HG02884 (cell line): ENCODE measurements around the gene IDI1.
"Not testable (repeated sequence)": the region's sequence is repeated elsewhere in the genome, so short reads cannot be mapped to it uniquely, and the experiment has no call there.

Source experiments
- ATAC-seq: cut with Tn5 transposase; IDR thresholded peaks from one replicate; pipeline ENCODE4 v1.9.1; 2021; ENCODE audit warnings: mild to moderate bottlenecking, moderate library complexity; ENCODE audit not compliant: unreplicated experiment

IDI1 gene

GRCh38 chr10:1064964-1065247 lies 16.0 kb upstream of the IDI1 start:
- ATAC-seq: no peak

GRCh38 chr10:1063232-1063865 lies 14.4 kb upstream of the IDI1 start:
- no peak for ATAC-seq

- no peak for ATAC-seq
These were observed 13.2 kb upstream of the IDI1 start for GRCh38 chr10:1061930-1062774.

GRCh38 chr10:1059902-1060301 lies 11.0 kb upstream of the IDI1 start:
- ATAC-seq: no peak

- ATAC-seq: no peak
These were observed 9.1 kb upstream of the IDI1 start for GRCh38 chr10:1058017-1058416.

- peak; percentile 6 for ATAC-seq
These were observed 8.3 kb upstream of the IDI1 start for GRCh38 chr10:1057106-1057657.

- ATAC-seq: peak; percentile 92
These were observed 7.6 kb upstream of the IDI1 start, which contains the start of gene WDR37 for GRCh38 chr10:1056326-1057105. TSS of gene WDR37 (plus strand) at chr10:1056385. CDS start at chr10:1072156, 15,771 bp downstream.

- ATAC-seq: no peak
These were observed 5.8 kb upstream of the IDI1 start for GRCh38 chr10:1054684-1055083.

- no peak for ATAC-seq
These were observed 1.6 kb upstream of the IDI1 start for GRCh38 chr10:1050554-1050953.

- no peak for ATAC-seq
These were observed 1.2 kb upstream of the IDI1 start for GRCh38 chr10:1050145-1050544.

- ATAC-seq: peak; percentile 0
These were observed 573 bp upstream of the IDI1 start for GRCh38 chr10:1049425-1049958.

- ATAC-seq: peak; percentile 1
These were observed 579 bp downstream of the IDI1 start for GRCh38 chr10:1048349-1048731.

GRCh38 chr10:1047937-1048336 lies 982 bp downstream of the IDI1 start:
- no peak for ATAC-seq

GRCh38 chr10:1045415-1045814 lies 3.5 kb downstream of the IDI1 start:
- ATAC-seq: no peak

- ATAC-seq: no peak
These were observed 4.0 kb downstream of the IDI1 start for GRCh38 chr10:1044964-1045363.

- ATAC-seq: no peak
These were observed 4.8 kb downstream of the IDI1 start for GRCh38 chr10:1044146-1044545.

GRCh38 chr10:1043532-1043995 lies 5.4 kb downstream of the IDI1 start:
- ATAC-seq: peak; percentile 66

GRCh38 chr10:1041514-1041913 lies 7.4 kb downstream of the IDI1 start:
- ATAC-seq: no peak

GRCh38 chr10:1040133-1040532 lies 8.8 kb downstream of the IDI1 start:
- no peak for ATAC-seq

GRCh38 chr10:1038769-1039168 lies 10.2 kb downstream of the IDI1 start:
- ATAC-seq: not testable (repeated sequence)

- ATAC-seq: no peak
These were observed 11.8 kb downstream of the IDI1 start for GRCh38 chr10:1037098-1037497.
